CD8-positive, alpha-beta memory T cell (primary cell): ENCODE data around the gene NPNT. TPM values are rescaled to one million over a fixed set of nuclear protein-coding genes. Genes with fewer than 3 reads are reported as not detected.

Experiments used
- CTCF ChIA-PET: fragments of 350-600 bp; sonication (Branson Sonifier 250); formaldehyde crosslinking; loops from one replicate; lab custom pipeline; 2021; ENCODE audit warnings: antibody characterized with exemption; lab: Charles Lee
- POLR2A ChIA-PET: fragments of 350-600 bp; sonication (Branson Sonifier 250); formaldehyde crosslinking; loops from one replicate; lab custom pipeline; 2021; ENCODE audit warnings: antibody characterized with exemption; lab: Charles Lee
- DNase-seq, 5 donors: peaks; one replicate each; pipeline versions ENCODE4 v3.0.0 to v3.0.0-alpha.2; 2020 to 2022; ENCODE audit warnings: mixed read lengths in 1 of 5
- H3K27ac ChIP-seq: one replicate; pipeline ENCODE4 v1.7.0; 2013; ENCODE audit warnings: low read depth, mild to moderate bottlenecking, low read length, moderate library complexity
- H3K27me3 ChIP-seq: 2 replicates; pipeline ENCODE4 v1.7.0; 2013; ENCODE audit warnings: low read length, mild to moderate bottlenecking; ENCODE audit not compliant: insufficient read depth, poor library complexity, severe bottlenecking
- H3K36me3 ChIP-seq: 2 replicates; pipeline ENCODE4 v1.7.0; 2013; ENCODE audit warnings: mild to moderate bottlenecking, low read length, moderate library complexity; ENCODE audit not compliant: insufficient read depth
- H3K4me1 ChIP-seq: 2 replicates; pipeline ENCODE4 v1.7.0; 2013; ENCODE audit warnings: mild to moderate bottlenecking, low read length, moderate library complexity; ENCODE audit not compliant: insufficient read depth
- H3K4me3 ChIP-seq: 2 replicates; pipeline ENCODE4 v1.7.0; 2013; ENCODE audit warnings: mild to moderate bottlenecking, low read length
- H3K9me3 ChIP-seq: 2 replicates; pipeline ENCODE4 v1.7.0; 2013; ENCODE audit warnings: mild to moderate bottlenecking, low read length
- H3K27ac Mint-ChIP-seq, 8 donors: one replicate each; pipeline ENCODE4 v1.8.0; 2020 to 2021; ENCODE audit warnings: mixed read lengths in 8 of 8, mild to moderate bottlenecking in 6 of 8, inconsistent platforms in 3 of 8, moderate library complexity in 3 of 8
- H3K27me3 Mint-ChIP-seq, 2 donors: one replicate each; pipeline ENCODE4 v1.8.0; 2020 to 2021; ENCODE audit warnings: mixed read lengths in 2 of 2, mild to moderate bottlenecking in 1 of 2, moderate library complexity in 1 of 2
- H3K36me3 Mint-ChIP-seq, 3 donors: one replicate each; pipeline ENCODE4 v1.8.0; 2020 to 2021; ENCODE audit warnings: mixed read lengths in 3 of 3, inconsistent platforms in 1 of 3, mild to moderate bottlenecking in 1 of 3
- H3K4me1 Mint-ChIP-seq, 3 donors: one replicate each; pipeline ENCODE4 v1.8.0; 2020 to 2021; ENCODE audit warnings: mixed read lengths in 3 of 3, inconsistent platforms in 1 of 3, mild to moderate bottlenecking in 1 of 3
- H3K4me3 Mint-ChIP-seq, 7 donors: one replicate each; pipeline ENCODE4 v1.8.0; 2020 to 2021; ENCODE audit warnings: mixed read lengths in 7 of 7, mild to moderate bottlenecking in 6 of 7, moderate library complexity in 4 of 7, inconsistent platforms in 2 of 7
- H3K9me3 Mint-ChIP-seq, 5 donors: one replicate each; pipeline ENCODE4 v1.8.0; 2020 to 2022; ENCODE audit warnings: mixed read lengths in 5 of 5, mild to moderate bottlenecking in 3 of 5, moderate library complexity in 2 of 5, inconsistent platforms in 1 of 5
- polyA plus RNA-seq: library from polyadenylated mRNA; unstranded; fragments of 300-500 nt; fragmentation: Illumina TruSeq; gene quantifications from one replicate; pipeline ENCODE4 v1.2.3, GENCODE V29; 2021
- total RNA-seq, 2 experiments: library from RNA; stranded (reverse); gene quantifications; one replicate each; pipeline ENCODE4 v1.2.3, GENCODE V29; 2021

The NPNT gene
- total and polyA plus RNA-seq, 3 experiments from 2014 or later, result not detected

- Mint-ChIP-seq H3K27me3 (peaks cover 3 to 4% of the 10 kb centered on the region in 2 donors), H3K27ac (no peak overlapping the region), H3K4me1 (no peaks in the 10 kb centered on the region), H3K4me3 (no peak overlapping the region), H3K36me3 (no peaks in the 10 kb centered on the region), H3K9me3 (peaks cover 0 to 9% (median 6%) of the 10 kb centered on the region in 5 donors)
- ChIA-PET CTCF (no interaction called here), POLR2A (no interaction called here)
- no peaks in the 10 kb centered on the region for H3K27me3 ChIP-seq
- no peaks in the 10 kb centered on the region for H3K36me3 ChIP-seq
- no peaks in the 10 kb centered on the region for H3K9me3 ChIP-seq
- DNase-seq, result no peak
- H3K4me3 ChIP-seq, result no peak overlapping the region
- H3K27ac ChIP-seq, result no peak overlapping the region
- no peaks in the 10 kb centered on the region for H3K4me1 ChIP-seq
Observed at GRCh38 chr4:105989485-105990242, 94.4 kb downstream of the NPNT start.

- no peak overlapping the region for H3K4me3 Mint-ChIP-seq
- no peak overlapping the region for H3K4me3 ChIP-seq
- POLR2A ChIA-PET, result no interaction called here
- DNase-seq, result no peak
- no peaks in the 10 kb centered on the region for H3K4me1 Mint-ChIP-seq
- no peaks in the 10 kb centered on the region for H3K36me3 Mint-ChIP-seq
- H3K27me3 Mint-ChIP-seq, result peaks cover 4% of the 10 kb centered on the region in 2 donors
- no peaks in the 10 kb centered on the region for H3K36me3 ChIP-seq
- no peak overlapping the region for H3K27ac ChIP-seq
- H3K4me1 ChIP-seq, result no peaks in the 10 kb centered on the region
- CTCF ChIA-PET, result no interaction called here
- H3K9me3 ChIP-seq, result no peaks in the 10 kb centered on the region
- H3K27ac Mint-ChIP-seq, result peak overlapping the region in 1 of 8 donors; percentile 50
- H3K27me3 ChIP-seq, result no peaks in the 10 kb centered on the region
- H3K9me3 Mint-ChIP-seq, result peaks cover 0 to 9% (median 6%) of the 10 kb centered on the region in 5 donors
Observed at GRCh38 chr4:105990933-105991332, 95.7 kb downstream of the NPNT start.

GRCh38 chr4:105991726-105992125 lies 96.5 kb downstream of the NPNT start:
- Mint-ChIP-seq H3K9me3 (peaks cover 0 to 9% (median 6%) of the 10 kb centered on the region in 5 donors), H3K4me1 (no peaks in the 10 kb centered on the region), H3K36me3 (no peaks in the 10 kb centered on the region), H3K4me3 (no peak overlapping the region), H3K27ac (no peak overlapping the region), H3K27me3 (peaks cover 4% of the 10 kb centered on the region in 2 donors)
- no peak overlapping the region for H3K4me3 ChIP-seq
- no peaks in the 10 kb centered on the region for H3K9me3 ChIP-seq
- DNase-seq, result no peak
- no peaks in the 10 kb centered on the region for H3K4me1 ChIP-seq
- POLR2A ChIA-PET, result no interaction called here
- no peaks in the 10 kb centered on the region for H3K36me3 ChIP-seq
- no peaks in the 10 kb centered on the region for H3K27me3 ChIP-seq
- CTCF ChIA-PET, result no interaction called here
- no peak overlapping the region for H3K27ac ChIP-seq

GRCh38 chr4:105992641-105993305 lies 97.5 kb downstream of the NPNT start:
- no peaks in the 10 kb centered on the region for H3K36me3 Mint-ChIP-seq
- H3K4me3 Mint-ChIP-seq, result no peak overlapping the region
- CTCF ChIA-PET, result no interaction called here
- no peaks in the 10 kb centered on the region for H3K9me3 ChIP-seq
- no peak overlapping the region for H3K27ac ChIP-seq
- H3K4me3 ChIP-seq, result no peak overlapping the region
- no peak overlapping the region for H3K27ac Mint-ChIP-seq
- POLR2A ChIA-PET, result no interaction called here
- no peaks in the 10 kb centered on the region for H3K4me1 ChIP-seq
- H3K27me3 ChIP-seq, result no peaks in the 10 kb centered on the region
- peaks cover 0 to 8% (median 6%) of the 10 kb centered on the region in 5 donors for H3K9me3 Mint-ChIP-seq
- no peaks in the 10 kb centered on the region for H3K36me3 ChIP-seq
- peaks cover 4% of the 10 kb centered on the region in 2 donors for H3K27me3 Mint-ChIP-seq
- no peak for DNase-seq
- no peaks in the 10 kb centered on the region for H3K4me1 Mint-ChIP-seq

GRCh38 chr4:105994061-105994460 lies 98.8 kb downstream of the NPNT start:
- POLR2A ChIA-PET, result no interaction called here
- H3K4me3 Mint-ChIP-seq, result no peak overlapping the region

GRCh38 chr4:105994841-105995501 lies 99.7 kb downstream of the NPNT start:
- H3K27me3 ChIP-seq, result no peaks in the 10 kb centered on the region
- H3K27ac Mint-ChIP-seq, result no peak overlapping the region
- ChIA-PET CTCF (no interaction called here), POLR2A (no interaction called here)
- H3K4me3 ChIP-seq, result no peak overlapping the region
- no peaks in the 10 kb centered on the region for H3K36me3 Mint-ChIP-seq
- no peak overlapping the region for H3K27ac ChIP-seq
- H3K4me1 ChIP-seq, result no peaks in the 10 kb centered on the region
- H3K4me1 Mint-ChIP-seq, result no peaks in the 10 kb centered on the region
- no peak overlapping the region for H3K4me3 Mint-ChIP-seq
- no peak for DNase-seq
- H3K9me3 Mint-ChIP-seq, result no peaks in the 10 kb centered on the region
- H3K27me3 Mint-ChIP-seq, result peaks cover 3 to 6% of the 10 kb centered on the region in 2 donors
- no peaks in the 10 kb centered on the region for H3K36me3 ChIP-seq
- H3K9me3 ChIP-seq, result no peaks in the 10 kb centered on the region

More at GRCh38 chr4:105994061-105994460, 98.8 kb downstream of the NPNT start:
- Histone ChIP-seq H3K27ac (no peak overlapping the region), H3K4me3 (no peak overlapping the region), H3K36me3 (no peaks in the 10 kb centered on the region), H3K9me3 (no peaks in the 10 kb centered on the region), H3K4me1 (no peaks in the 10 kb centered on the region), H3K27me3 (no peaks in the 10 kb centered on the region)
- no peaks in the 10 kb centered on the region for H3K36me3 Mint-ChIP-seq
- H3K4me1 Mint-ChIP-seq, result no peaks in the 10 kb centered on the region
- CTCF ChIA-PET, result no interaction called here
- DNase-seq, result no peak
- H3K27me3 Mint-ChIP-seq, result peaks cover 4% of the 10 kb centered on the region in 2 donors
- no peak overlapping the region for H3K27ac Mint-ChIP-seq
- peaks cover 0 to under 1% (median 0%) of the 10 kb centered on the region in 5 donors for H3K9me3 Mint-ChIP-seq

GRCh38 chr4:105996845-105997244 lies 101.6 kb downstream of the NPNT start:
- ChIA-PET CTCF (no interaction called here), POLR2A (no interaction called here)
- Mint-ChIP-seq H3K4me1 (no peaks in the 10 kb centered on the region), H3K4me3 (no peak overlapping the region), H3K36me3 (no peaks in the 10 kb centered on the region), H3K27me3 (peaks cover 0 to 5% of the 10 kb centered on the region in 2 donors), H3K9me3 (no peaks in the 10 kb centered on the region), H3K27ac (no peak overlapping the region)
- no peak for DNase-seq
- Histone ChIP-seq H3K27me3 (no peaks in the 10 kb centered on the region), H3K9me3 (no peaks in the 10 kb centered on the region), H3K4me3 (no peak overlapping the region), H3K27ac (no peak overlapping the region), H3K4me1 (no peaks in the 10 kb centered on the region), H3K36me3 (no peaks in the 10 kb centered on the region)
